Right lobe of liver (tissue), 4 donors: ENCODE measurements around the gene CLSTN2.

Source experiments
- CTCF ChIP-seq, 4 donors: fragments of 200-600 bp in 3 of 4; fragments of 450-650 bp in 1 of 4; IDR thresholded peaks; one replicate each; pipeline versions ENCODE4 v1.5.1 to v1.8.0; 2016 to 2022; ENCODE audit warnings: antibody characterized with exemption in 4 of 4, mild to moderate bottlenecking in 2 of 4
- POLR2A ChIP-seq: fragments of 450-650 bp; IDR thresholded peaks from one replicate; pipeline ENCODE4 v1.6.1; 2017; ENCODE audit warnings: antibody characterized with exemption, mild to moderate bottlenecking
- donor health status: DM: no; HTN: no; CAD: no.
- donor health status: DM: no; HTN: no; CAD: no.
- donor health status: DM: no; HTN: yes; CAD: no.

- no peak for TF ChIP-seq POLR2A
- no peak for TF ChIP-seq CTCF (IDR thresholded peaks at IDR 0.05)
These were observed 528.4 kb downstream of the CLSTN2 start for GRCh38 chr3:140463355-140463754.
